HEK293 (cell line): Measurements from ENCODE around the gene TAF8.
A peak's percentile ranks its signal among the peaks of the same experiment; 100 is the strongest.

ENCODE experiments used
- CTCF ChIA-PET: fragments of 350-600 bp; formaldehyde crosslinking; extraction: SDS; loops from one replicate; lab custom pipeline; 2021; ENCODE audit warnings: antibody characterized with exemption; lab: Yijun Ruan, JAX
- POLR2A ChIA-PET: fragments of 300-600 bp; formaldehyde crosslinking; extraction: SDS; loops from one replicate; lab custom pipeline; 2020; ENCODE audit warnings: antibody characterized with exemption, inconsistent platforms; lab: Yijun Ruan, JAX
- H3K27ac ChIP-seq: fragments of 200-500 bp; sonication (Bioruptor generic); 2 replicates; pipeline ENCODE4 v1.5.1; 2014; ENCODE audit warnings: low read depth, low read length, control low read depth, inconsistent platforms; ENCODE audit errors: extremely low read depth
- H3K36me3 ChIP-seq, 2 experiments: fragments of 200-500 bp in 1 of 2; sonication (Bioruptor generic) in 1 of 2; 1 replicate in 1 of 2; 2 replicates in 1 of 2; pipeline ENCODE4 v1.5.1; 2014 to 2017; ENCODE audit warnings: inconsistent platforms in 2 of 2, low read length in 2 of 2; ENCODE audit not compliant: control insufficient read depth in 2 of 2, insufficient read depth in 1 of 2
- H3K4me1 ChIP-seq: fragments of 200-500 bp; sonication (Bioruptor generic); 2 replicates; pipeline ENCODE4 v1.5.1; 2014; ENCODE audit warnings: mild to moderate bottlenecking, low read length, inconsistent platforms; ENCODE audit not compliant: control insufficient read depth, insufficient read depth
- H3K4me3 ChIP-seq: 2 replicates; pipeline ENCODE4 v1.5.1; 2011; ENCODE audit warnings: low read depth, mild to moderate bottlenecking, control low read depth, low read length, moderate library complexity
- H3K9me3 ChIP-seq: fragments of 200-500 bp; sonication (Bioruptor generic); 2 replicates; pipeline ENCODE4 v1.5.1; 2014; ENCODE audit warnings: low read depth, low read length, inconsistent platforms; ENCODE audit not compliant: control insufficient read depth, insufficient read depth
- EGR2 ChIP-seq: fragments of 450-650 bp; formaldehyde crosslinking; IDR thresholded peaks from 2 replicates; pipeline ENCODE4 v1.5.1; 2016; ENCODE audit warnings: low read depth, missing biosample characterization, missing genetic modification characterization
- KLF1 ChIP-seq: fragments of 450-650 bp; formaldehyde crosslinking; IDR thresholded peaks from 2 replicates; pipeline ENCODE4 v1.5.1; 2016; ENCODE audit warnings: missing biosample characterization, missing genetic modification characterization
- KLF16 ChIP-seq: fragments of 450-650 bp; formaldehyde crosslinking; IDR thresholded peaks from 2 replicates; pipeline ENCODE4 v1.5.1; 2017; ENCODE audit warnings: missing biosample characterization, missing genetic modification characterization
- MZF1 ChIP-seq: fragments of 450-650 bp; formaldehyde crosslinking; IDR thresholded peaks from 2 replicates; pipeline ENCODE4 v1.5.1; 2017; ENCODE audit warnings: missing biosample characterization, missing genetic modification characterization, borderline replicate concordance
- PATZ1 ChIP-seq: fragments of 450-650 bp; formaldehyde crosslinking; IDR thresholded peaks from 2 replicates; pipeline ENCODE4 v1.5.1; 2016; ENCODE audit warnings: missing biosample characterization, missing genetic modification characterization
- REST ChIP-seq: fragments of 450-650 bp; formaldehyde crosslinking; IDR thresholded peaks from 2 replicates; pipeline ENCODE4 v1.5.1; 2016; ENCODE audit warnings: missing biosample characterization, missing genetic modification characterization
- SP3 ChIP-seq: fragments of 450-650 bp; formaldehyde crosslinking; IDR thresholded peaks from 2 replicates; pipeline ENCODE4 v1.5.1; 2016; ENCODE audit warnings: missing biosample characterization, missing genetic modification characterization
- WT1 ChIP-seq: fragments of 450-650 bp; formaldehyde crosslinking; IDR thresholded peaks from 2 replicates; pipeline ENCODE4 v1.5.1; 2016; ENCODE audit warnings: missing biosample characterization, missing genetic modification characterization
- ZBTB20 ChIP-seq: fragments of 450-650 bp; formaldehyde crosslinking; IDR thresholded peaks from 2 replicates; pipeline ENCODE4 v1.5.1; 2016; ENCODE audit warnings: missing biosample characterization, missing genetic modification characterization
- ZFHX2 ChIP-seq: fragments of 450-650 bp; formaldehyde crosslinking; conservative IDR thresholded peaks from 2 replicates; pipeline ENCODE4 v1.5.1; 2016; ENCODE audit warnings: missing biosample characterization, missing genetic modification characterization
- ZNF133 ChIP-seq: fragments of 450-650 bp; formaldehyde crosslinking; IDR thresholded peaks from 2 replicates; pipeline ENCODE4 v1.5.1; 2016; ENCODE audit warnings: missing biosample characterization, missing genetic modification characterization
- ZNF24 ChIP-seq: fragments of 450-650 bp; formaldehyde crosslinking; IDR thresholded peaks from 2 replicates; pipeline ENCODE4 v1.5.1; 2016; ENCODE audit warnings: missing biosample characterization, missing genetic modification characterization
- ZNF324 ChIP-seq: fragments of 450-650 bp; formaldehyde crosslinking; IDR thresholded peaks from 2 replicates; pipeline ENCODE4 v1.5.1; 2016; ENCODE audit warnings: missing biosample characterization, missing genetic modification characterization
- ZNF341 ChIP-seq: fragments of 450-650 bp; formaldehyde crosslinking; IDR thresholded peaks from 2 replicates; pipeline ENCODE4; 2016; ENCODE audit warnings: low read depth, missing biosample characterization, missing genetic modification characterization
- ZNF394 ChIP-seq: fragments of 450-650 bp; formaldehyde crosslinking; IDR thresholded peaks from 2 replicates; pipeline ENCODE4 v1.5.1; 2016; ENCODE audit warnings: missing biosample characterization, missing genetic modification characterization, mild to moderate bottlenecking, moderate library complexity, borderline replicate concordance
- ZNF529 ChIP-seq: fragments of 450-650 bp; formaldehyde crosslinking; IDR thresholded peaks from 2 replicates; pipeline ENCODE4 v1.5.1; 2017; ENCODE audit warnings: missing genetic modification characterization, missing biosample characterization; ENCODE audit not compliant: insufficient replicate concordance
- ZNF561 ChIP-seq: fragments of 450-650 bp; IDR thresholded peaks from 2 replicates; pipeline ENCODE4 v1.5.1; 2018; ENCODE audit warnings: missing biosample characterization, missing genetic modification characterization, borderline replicate concordance
- ZNF837 ChIP-seq: fragments of 450-650 bp; formaldehyde crosslinking; IDR thresholded peaks from 2 replicates; pipeline ENCODE4 v1.5.1; 2016; ENCODE audit warnings: missing biosample characterization, missing genetic modification characterization
- ZSCAN16 ChIP-seq: fragments of 450-650 bp; formaldehyde crosslinking; IDR thresholded peaks from 2 replicates; pipeline ENCODE4 v1.5.1; 2016; ENCODE audit warnings: missing biosample characterization, missing genetic modification characterization
- TF ChIP-seq, protein P1 (sequence below): fragments of 450-650 bp; formaldehyde crosslinking; IDR thresholded peaks from 2 replicates; pipeline ENCODE4 v1.5.1; 2017; ENCODE audit warnings: missing biosample characterization, missing genetic modification characterization

Gene TAF8

DNA sequence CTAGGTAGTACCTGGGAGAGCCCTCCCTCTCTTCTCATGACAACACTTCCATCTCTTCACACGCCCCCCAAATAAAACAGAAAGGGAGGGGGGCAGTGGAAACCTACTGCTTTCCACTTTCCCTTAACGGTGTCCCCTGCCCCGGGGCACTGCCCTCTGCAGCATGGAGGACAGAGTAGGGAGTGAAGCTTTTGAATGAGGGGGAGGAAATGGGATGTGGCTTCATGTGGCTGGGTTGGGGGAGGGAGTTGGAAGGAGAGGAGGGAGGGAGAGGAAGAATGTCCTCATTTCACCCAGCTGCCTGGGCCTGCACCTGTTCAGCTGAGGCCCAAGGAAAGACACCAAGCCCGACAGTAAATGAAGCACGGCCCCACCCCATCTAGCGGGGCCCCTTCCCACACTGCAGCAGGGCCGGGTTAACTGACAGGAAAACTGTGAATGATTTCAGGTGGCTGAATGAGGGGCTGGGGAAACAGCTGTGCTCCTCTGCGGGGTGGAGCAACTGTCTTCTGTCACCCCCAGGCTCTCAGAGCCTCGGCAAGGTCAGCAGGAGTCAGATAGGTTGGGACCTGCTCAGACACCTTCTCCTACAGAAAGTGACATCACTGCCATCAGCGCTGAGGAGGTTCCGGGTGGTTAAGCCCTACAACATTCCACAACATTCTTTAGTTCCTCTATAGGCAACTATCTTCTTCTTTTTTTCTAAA is 40.0 kb upstream of the TAF8 start:
- POLR2A ChIA-PET: no interaction called here
- H3K4me3 ChIP-seq: no peak overlapping the region
- no peak overlapping the region; the same call in 1 of the 2 replicates for H3K27ac ChIP-seq
- CTCF ChIA-PET: interaction anchor here (0.5 to 1.0 kb wide), 3 partner anchors 31 to 219 kb away, joined by 3 read pairs; no protein-coding TSS in a partner anchor
- H3K9me3 ChIP-seq: no peaks in the 10 kb centered on the region
- no peaks in the 10 kb centered on the region for H3K36me3 ChIP-seq
- TF ChIP-seq EGR2 (tag by site-specific recombination) (peak; percentile 49; the same call in 1 of the 2 replicates), ZNF341 (peak; percentile 58), ZNF561 (tag by site-specific recombination) (0 out of 2 replicates have a peak, but pooled peaks have one; percentile 32), ZFHX2 (tag by site-specific recombination) (peak; percentile 31; the same call in 1 of the 2 replicates), SP3 (tag by site-specific recombination) (peak; percentile 41; the same call in 1 of the 2 replicates), KLF1 (peak; percentile 26; the same call in 1 of the 2 replicates), WT1 (peak; percentile 91), ZNF394 (tag by site-specific recombination) (no peak), ZNF133 (no peak)
- TF ChIP-seq, protein P1, sequence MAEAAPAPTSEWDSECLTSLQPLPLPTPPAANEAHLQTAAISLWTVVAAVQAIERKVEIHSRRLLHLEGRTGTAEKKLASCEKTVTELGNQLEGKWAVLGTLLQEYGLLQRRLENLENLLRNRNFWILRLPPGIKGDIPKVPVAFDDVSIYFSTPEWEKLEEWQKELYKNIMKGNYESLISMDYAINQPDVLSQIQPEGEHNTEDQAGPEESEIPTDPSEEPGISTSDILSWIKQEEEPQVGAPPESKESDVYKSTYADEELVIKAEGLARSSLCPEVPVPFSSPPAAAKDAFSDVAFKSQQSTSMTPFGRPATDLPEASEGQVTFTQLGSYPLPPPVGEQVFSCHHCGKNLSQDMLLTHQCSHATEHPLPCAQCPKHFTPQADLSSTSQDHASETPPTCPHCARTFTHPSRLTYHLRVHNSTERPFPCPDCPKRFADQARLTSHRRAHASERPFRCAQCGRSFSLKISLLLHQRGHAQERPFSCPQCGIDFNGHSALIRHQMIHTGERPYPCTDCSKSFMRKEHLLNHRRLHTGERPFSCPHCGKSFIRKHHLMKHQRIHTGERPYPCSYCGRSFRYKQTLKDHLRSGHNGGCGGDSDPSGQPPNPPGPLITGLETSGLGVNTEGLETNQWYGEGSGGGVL (tag by site-specific recombination): peak; percentile 92
- peaks cover 6% of the 10 kb centered on the region for H3K4me1 ChIP-seq

DNA sequence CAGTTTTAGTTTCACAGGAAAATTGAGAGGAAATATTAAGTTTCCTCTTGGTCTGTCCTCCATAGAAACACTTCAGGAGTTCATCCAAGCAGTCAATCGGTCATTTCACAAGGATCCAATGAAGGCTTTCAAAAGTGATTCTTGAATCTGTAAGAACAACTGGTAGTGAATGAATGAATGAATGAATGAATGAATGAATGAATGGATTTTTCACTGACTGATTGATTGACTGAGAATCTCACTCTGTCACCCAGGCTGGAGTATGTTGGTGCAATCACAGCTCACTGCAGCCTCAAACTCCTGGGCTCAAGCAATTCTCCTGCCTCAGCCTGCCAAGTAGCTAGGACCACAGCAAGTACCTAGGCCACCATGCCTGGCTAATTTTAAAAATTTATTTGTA is 39.4 kb upstream of the TAF8 start:
- POLR2A ChIA-PET: interaction anchor here (0.8 kb wide), 1 partner anchor 68 kb away, joined by 3 read pairs; no protein-coding TSS in a partner anchor
- no peak for TF ChIP-seq ZNF529
- peak; percentile 92 for TF ChIP-seq ZNF24 (tag by site-specific recombination)
- TF ChIP-seq, all 188 proteins: peak for 1
- H3K36me3 ChIP-seq: no peaks in the 10 kb centered on the region
- no peak overlapping the region for H3K27ac ChIP-seq
- peaks cover 6% of the 10 kb centered on the region for H3K4me1 ChIP-seq
- H3K9me3 ChIP-seq: no peaks in the 10 kb centered on the region
- CTCF ChIA-PET: interaction anchor here (1.0 kb wide), 1 partner anchor 30 kb away, joined by 3 read pairs; no protein-coding TSS in a partner anchor
- no peak overlapping the region for H3K4me3 ChIP-seq

DNA sequence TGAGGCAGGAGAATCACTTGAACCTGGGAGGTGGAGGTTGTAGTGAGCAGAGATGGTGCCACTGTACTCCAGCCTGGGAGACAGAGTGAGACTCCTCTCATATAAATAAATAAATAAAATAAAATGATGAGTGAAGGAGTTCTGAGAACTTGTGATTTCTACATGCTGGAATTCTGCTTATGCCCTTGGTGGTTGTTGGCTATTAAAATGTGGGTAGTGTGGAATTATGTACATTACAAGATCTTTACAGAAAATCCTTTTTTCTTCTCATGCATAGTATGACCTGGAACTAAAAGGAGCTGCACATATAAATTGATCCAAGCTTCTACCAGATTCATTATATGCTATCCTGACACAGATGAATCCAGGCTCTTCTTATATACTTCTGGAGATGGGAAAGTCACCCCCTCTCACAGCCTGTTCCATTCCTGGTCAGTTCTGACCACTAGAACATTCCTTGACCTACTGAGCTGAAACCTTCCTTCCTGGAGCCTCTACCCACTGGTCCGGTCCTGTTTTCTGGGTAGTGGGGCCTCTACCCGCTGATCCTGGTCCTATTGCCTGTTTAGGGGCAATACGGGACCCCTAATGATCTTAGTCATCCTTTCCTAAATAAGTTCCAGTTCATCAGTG is 37.7 kb upstream of the TAF8 start:
- H3K4me3 ChIP-seq: no peak overlapping the region
- no peak overlapping the region for H3K27ac ChIP-seq
- ChIA-PET POLR2A (no interaction called here), CTCF (interaction anchor here (0.6 kb wide), 1 partner anchor 500 kb away, joined by 3 read pairs; no protein-coding TSS in a partner anchor)
- no peaks in the 10 kb centered on the region for H3K36me3 ChIP-seq
- no peak for TF ChIP-seq ZSCAN16
- H3K9me3 ChIP-seq: no peaks in the 10 kb centered on the region
- peaks cover 3% of the 10 kb centered on the region; the same call in 1 of the 2 replicates for H3K4me1 ChIP-seq

- ChIA-PET CTCF (no interaction called here), POLR2A (no interaction called here)
- no peak overlapping the region for H3K27ac ChIP-seq
- H3K4me1 ChIP-seq: peaks cover 3% of the 10 kb centered on the region; the same call in 1 of the 2 replicates
- H3K36me3 ChIP-seq: no peaks in the 10 kb centered on the region
- no peaks in the 10 kb centered on the region for H3K9me3 ChIP-seq
- H3K4me3 ChIP-seq: no peak overlapping the region
- TF ChIP-seq MZF1 (no peak), ZNF324 (tag by site-specific recombination) (no peak), KLF16 (tag by site-specific recombination) (no peak), ZBTB20 (no peak), ZNF837 (tag by site-specific recombination) (no peak), ZNF394 (tag by site-specific recombination) (no peak), REST (tag by site-specific recombination) (no peak), PATZ1 (tag by site-specific recombination) (no peak)
Observed at GRCh38 chr6:42013134-42013516, 37.2 kb upstream of the TAF8 start.
